Heart right ventricle (tissue), 16 donors: ENCODE data around the gene DDX10. TPM values are rescaled to one million over a fixed set of nuclear protein-coding genes. Genes with fewer than 3 reads are reported as not detected.

Experiments used
- ATAC-seq, 8 donors: fragments of 200-7000 bp; cut with Tn5 transposase; one replicate each; pipeline ENCODE4 v1.9.1; 2020; ENCODE audit warnings: mild to moderate bottlenecking in 8 of 8, moderate library complexity in 8 of 8, moderate number of reproducible peaks in 1 of 8
- DNase-seq, 2 donors: peaks; one replicate each; pipeline ENCODE4 v3.0.0-alpha.2; 2020
- H3K27ac ChIP-seq, 10 donors: fragments of 200-600 bp; sonication (generic) in 2 of 10; one replicate each; pipeline versions ENCODE4 v1.5.0 to v1.8.0; 2020 to 2022; ENCODE audit warnings: mild to moderate bottlenecking in 3 of 10
- H3K27me3 ChIP-seq, 7 donors: fragments of 200-600 bp; one replicate each; pipeline ENCODE4 v1.8.0; 2021 to 2022; ENCODE audit warnings: mild to moderate bottlenecking in 2 of 7
- H3K36me3 ChIP-seq, 9 donors: fragments of 200-600 bp; sonication (generic) in 1 of 9; one replicate each; pipeline versions ENCODE4 v1.5.0 to v1.8.0; 2020 to 2022; ENCODE audit warnings: mild to moderate bottlenecking in 2 of 9
- H3K4me1 ChIP-seq, 9 donors: fragments of 200-600 bp; sonication (generic) in 1 of 9; one replicate each; pipeline versions ENCODE4 v1.5.0 to v1.8.0; 2020 to 2022; ENCODE audit warnings: mild to moderate bottlenecking in 4 of 9
- H3K4me3 ChIP-seq, 10 donors: fragments of 200-600 bp; sonication (generic) in 2 of 10; one replicate each; pipeline versions ENCODE4 v1.5.0 to v1.8.0; 2020 to 2022; ENCODE audit warnings: mild to moderate bottlenecking in 7 of 10, moderate library complexity in 2 of 10
- H3K9me3 ChIP-seq, 11 donors: fragments of 200-600 bp in 10 of 11; sonication (generic) in 2 of 11; one replicate each; pipeline versions ENCODE4 v1.5.0 to v1.8.0; 2013 to 2022; ENCODE audit warnings: mild to moderate bottlenecking in 2 of 11, control low read depth in 1 of 11, moderate library complexity in 1 of 11
- CTCF ChIP-seq, 9 donors: fragments of 200-600 bp; sonication (generic) in 2 of 9; IDR thresholded peaks; one replicate each; pipeline versions ENCODE4 v1.5.0 to v1.8.0; 2021 to 2022; ENCODE audit warnings: antibody characterized with exemption in 9 of 9, mild to moderate bottlenecking in 5 of 9, moderate library complexity in 1 of 9
- WGBS, 2 donors: extraction: QIAGEN DNeasy Blood & Tissue Kit; methylation state at CpG; one replicate each; pipeline ENCODE4 v1.1.7; 2013; ENCODE audit warnings: inconsistent platforms in 1 of 2; 5-methylcytosine and 5-hydroxymethylcytosine counted together
- intact Hi-C, 10 donors: fragments of 100-400 bp; cut with DNase I; formaldehyde crosslinking; loops; one replicate each; pipeline versions ENCODE4 v1.11.1 to v1.14.2; 2022
- polyA plus RNA-seq, 2 donors: library from polyadenylated mRNA; stranded (reverse); fragments of 200-250 nt; gene quantifications; one replicate each; pipeline ENCODE4 v1.2.3, GENCODE V29; 2013
- total RNA-seq, 10 donors: library from RNA; stranded (reverse); fragmentation: NEBNext Ultra II Directional in 3 of 10; extraction: Animal tissue kit (Norgen Biotek cat#: 25700) in 3 of 10; gene quantifications; one replicate each; pipeline versions ENCODE4 v1.2.1 to v1.2.4, GENCODE V29; 2021 to 2023
- donor health status: Arrhythmogenic right ventricular cardiomyopathy.
- donor health status: ischemic (EF 13 %, LVEDD 7.1; RV severe dilation, severe dysfunction).
- donor health status: healthy with polysubstance abuse.
- donor health status: DM: no; HTN: yes; CAD: no.
- donor health status: DM: no; HTN: no; CAD: no.
- donor health status: ischemic (EF 25% LVEDD 6.9; RV normal size, moderate dysfunction).
- donor health status: ischemic (EF 25% LVEDD 5.7; RV mildly dilated, moderate dysfunction).
- donor health status: healthy.
- donor health status: DM: yes; HTN: yes; CAD: no.
- donor health status: Ischemic cardiomyopathy.
- donor health status: ischemic (EF 35%, LVEDD 5.7; RV mildly dilated, moderate dysfunction).
- donor health status: nonischemic (EF 11% LVEDD 7.7; RV severe dilation, severe dysfunction).
- donor health status: DM: yes; HTN: yes; CAD: no.
- donor health status: PGD.
- donor health status: ischemic (EF 29% LVEDD 5.4; RV normal size, mild dysfunction).
- donor health status: nonischemic (EF 23%, LVEDD 6.1; RV moderate dilation, normal function).

The DDX10 gene
- total and polyA plus RNA-seq, 12 donors: 9.3 to 15.3 (median 11.5) TPM

GRCh38 chr11:108887436-108888238 lies 222.8 kb downstream of the DDX10 start:
- DNase-seq (no peak), ATAC-seq (peak in 1 of 8 donors; percentile 48)
- TF ChIP-seq CTCF (IDR thresholded peaks at IDR 0.05): no peak

GRCh38 chr11:108890482-108891105 lies 225.7 kb downstream of the DDX10 start:
- Histone ChIP-seq H3K27me3 (no peaks in the 10 kb centered on the region), H3K4me1 (no peaks in the 10 kb centered on the region), H3K9me3 (no peaks in the 10 kb centered on the region), H3K27ac (no peak overlapping the region), H3K4me3 (no peak overlapping the region), H3K36me3 (no peaks in the 10 kb centered on the region)
- intact Hi-C loops: no loop called here
- DNase-seq (no peak), ATAC-seq (no peak)
- no peak for TF ChIP-seq CTCF (IDR thresholded peaks at IDR 0.05)
- WGBS, 2 donors: 71 to 75% methylated on average over 5 of the region's 5 CpGs

More at GRCh38 chr11:108887436-108888238, 222.8 kb downstream of the DDX10 start:
- no peaks in the 10 kb centered on the region for H3K36me3 ChIP-seq
- no peak overlapping the region for H3K27ac ChIP-seq
- WGBS, 2 donors: 87 to 91% methylated on average over 8 of the region's 8 CpGs
- H3K27me3 ChIP-seq: no peaks in the 10 kb centered on the region
- H3K9me3 ChIP-seq: no peaks in the 10 kb centered on the region
- no peak overlapping the region for H3K4me3 ChIP-seq
- no peaks in the 10 kb centered on the region for H3K4me1 ChIP-seq
- intact Hi-C loops: no loop called here

- no peaks in the 10 kb centered on the region for H3K36me3 ChIP-seq
- no peaks in the 10 kb centered on the region for H3K9me3 ChIP-seq
- no peaks in the 10 kb centered on the region for H3K27me3 ChIP-seq
- no peak for TF ChIP-seq CTCF (IDR thresholded peaks at IDR 0.05)
- no peak overlapping the region for H3K4me3 ChIP-seq
- DNase-seq: no peak
- no peak for ATAC-seq
- no peaks in the 10 kb centered on the region for H3K4me1 ChIP-seq
- 87 to 90% methylated on average over 2 of the region's 2 CpGs for WGBS, 2 donors
- H3K27ac ChIP-seq: no peak overlapping the region
- intact Hi-C loops: no loop called here
Measured at GRCh38 chr11:108891143-108891542, 226.3 kb downstream of the DDX10 start.

GRCh38 chr11:108891909-108892511 lies 227.1 kb downstream of the DDX10 start:
- TF ChIP-seq CTCF (IDR thresholded peaks at IDR 0.05): no peak
- Histone ChIP-seq H3K27me3 (no peaks in the 10 kb centered on the region), H3K9me3 (no peaks in the 10 kb centered on the region), H3K4me3 (no peak overlapping the region), H3K36me3 (no peaks in the 10 kb centered on the region), H3K27ac (no peak overlapping the region), H3K4me1 (no peaks in the 10 kb centered on the region)
- intact Hi-C loops: no loop called here
- DNase-seq (no peak), ATAC-seq (no peak)
- 93 to 98% methylated on average over 7 of the region's 7 CpGs for WGBS, 2 donors
